ENCODE results near the gene MAST2. TPM values are rescaled to one million over a fixed set of nuclear protein-coding genes. Genes with fewer than 3 reads are reported as not detected.

MAST2 gene
- total and polyA plus RNA-seq, 2 of the 13 experiments (the other 11 are each of a cell fraction or from before 2014, with no cell fraction given): 15.3 to 23.0 TPM

DNA sequence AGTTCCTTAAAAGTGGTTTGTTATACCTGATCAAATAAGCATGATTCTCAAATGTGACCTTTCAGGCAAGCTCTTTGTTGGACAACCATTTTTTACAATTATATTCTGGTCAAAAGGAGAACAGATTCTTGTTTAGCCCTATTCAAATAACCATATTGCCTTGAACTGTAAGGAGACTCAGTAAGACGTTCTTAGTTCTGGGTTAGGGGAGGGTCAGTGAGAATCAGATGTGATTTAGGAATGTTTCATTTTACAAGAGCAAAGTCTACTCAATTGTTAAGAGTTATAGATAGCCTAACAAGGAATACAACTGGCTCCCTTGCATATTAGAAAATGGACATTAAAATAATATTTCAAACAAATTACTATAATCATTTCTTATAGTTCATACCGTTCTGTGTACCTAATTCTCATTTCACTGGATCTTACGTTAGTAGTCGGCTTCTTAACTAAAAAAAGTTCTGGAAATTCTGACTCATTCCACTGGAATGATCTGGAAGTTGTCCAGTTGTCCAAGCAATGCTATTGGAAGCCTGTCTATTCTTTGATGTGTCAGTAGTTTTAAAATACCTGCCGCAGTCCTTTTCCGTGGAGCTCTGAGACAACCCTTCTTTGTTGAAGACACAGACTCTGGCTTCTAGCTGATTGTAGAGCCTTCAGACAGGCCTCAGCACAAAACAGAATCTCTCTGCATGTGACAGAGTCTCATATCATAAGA, 88.8 kb downstream of the MAST2 start:
- ATAC-seq (peak; percentile 63), FAIRE-seq (no peak), DNase-seq (ENCODE audit: low spot score) (peak; percentile 87)
- peak overlapping the region in 1 of 3 experiments; percentile 17; a peak in 1 of 6 replicates for H3K4me3 ChIP-seq (replicated peaks in 1 of 3; ENCODE audit: insufficient read depth in 1 of 3, low read depth in 2 of 3, low read length in 3 of 3)
- peak overlapping the region; percentile 26; the same call in 1 of the 2 replicates for H3K9ac ChIP-seq (ENCODE audit: insufficient read depth, low read depth, low read length)
- ChIA-PET POLR2A (interaction anchor here (0.7 kb wide), 1 partner anchor 879 kb away, joined by 4 read pairs; no protein-coding TSS in a partner anchor), CTCF (ENCODE audit: low intra/inter-chr PET ratio, low total read pairs) (no interaction called here)
- 34% methylated on average over 6 of the region's 6 CpGs for WGBS (ENCODE audit: low lambda C conversion rate)
- intact Hi-C loops (cut with micrococcal nuclease; ENCODE audit: unreplicated experiment) (no loop called here), in situ Hi-C loops (cut with HindIII; ENCODE audit: extremely low pct_ligation_motif_present, low pct_unique_long_range_greater_than_20kb) (no loop called here)
- H3K4me2 ChIP-seq (ENCODE audit: low read depth, low read length): peak overlapping the region; percentile 52
- TSS peak; percentile 86 for BruUV-seq (replicated peaks)
- no peaks in the 10 kb centered on the region for H4K20me1 ChIP-seq (ENCODE audit: insufficient read depth, low read length)
- no peak overlapping the region for H2AFZ ChIP-seq (ENCODE audit: low read length)
- H3K27me3 ChIP-seq (ENCODE audit: control insufficient read depth in 1 of 2, insufficient read depth in 2 of 2, low read length in 2 of 2): no peaks in the 10 kb centered on the region
- H3K36me3 ChIP-seq (replicated peaks in 1 of 2; ENCODE audit: control insufficient read depth in 1 of 2, insufficient read depth in 2 of 2, low read length in 2 of 2): peaks cover 0 to 2% of the 10 kb centered on the region in 2 experiments; a peak in 1 of 5 replicates
- no peaks in the 10 kb centered on the region for H3K9me3 ChIP-seq (ENCODE audit: low read length)
- H3K4me1 ChIP-seq (ENCODE audit: insufficient read depth, low read length): peaks cover 27% of the 10 kb centered on the region
- peak overlapping the region; percentile 59 for H3K27ac ChIP-seq (ENCODE audit: extremely low read length, insufficient read depth, low read length)
- peaks cover 8% of the 10 kb centered on the region for H3K79me2 ChIP-seq (ENCODE audit: insufficient read depth, low read length)
- TF ChIP-seq, protein P1, sequence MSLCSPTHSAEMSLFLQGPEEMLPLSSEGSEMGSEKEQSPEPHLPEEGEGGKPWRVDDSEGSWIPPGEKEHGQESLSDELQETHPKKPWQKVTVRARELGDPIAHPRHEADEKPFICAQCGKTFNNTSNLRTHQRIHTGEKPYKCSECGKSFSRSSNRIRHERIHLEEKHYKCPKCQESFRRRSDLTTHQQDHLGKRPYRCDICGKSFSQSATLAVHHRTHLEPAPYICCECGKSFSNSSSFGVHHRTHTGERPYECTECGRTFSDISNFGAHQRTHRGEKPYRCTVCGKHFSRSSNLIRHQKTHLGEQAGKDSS (CRISPR knock-in tag; IDR thresholded peaks at IDR 0.05; ENCODE audit: borderline replicate concordance, low read depth): no peak
- TF ChIP-seq MAZ (IDR thresholded peaks at IDR 0.05; ENCODE audit: borderline replicate concordance, low read depth, low read length): no peak
- no peak for TF ChIP-seq MAZ (CRISPR knock-in tag; IDR thresholded peaks at IDR 0.05; ENCODE audit: low read depth)
- TF ChIP-seq BORCS8-MEF2B (CRISPR knock-in tag; IDR thresholded peaks at IDR 0.05): no peak
- peak in 1 of 2 experiments; percentile 57; a peak in 1 of 4 replicates for TF ChIP-seq EP300 (IDR thresholded peaks at IDR 0.05; ENCODE audit: low read depth in 2 of 2, low read length in 2 of 2)
- no peak for TF ChIP-seq EP300 (CRISPR knock-in tag; IDR thresholded peaks at IDR 0.05; ENCODE audit: borderline replicate concordance)
- TF ChIP-seq ZNF331 (CRISPR knock-in tag; IDR thresholded peaks at IDR 0.05): 0 out of 2 replicates have a peak, but pooled peaks have one; percentile 27
- no peak for TF ChIP-seq HCFC1 (IDR thresholded peaks at IDR 0.05; ENCODE audit: low read depth, low read length)
- TF ChIP-seq ZNF780A (CRISPR knock-in tag; IDR thresholded peaks at IDR 0.05): no peak
- no peak for TF ChIP-seq ADNP (CRISPR knock-in tag; IDR thresholded peaks at IDR 0.05)
- peak; percentile 61; the same call in 1 of the 2 replicates for TF ChIP-seq HMG20A (CRISPR knock-in tag; IDR thresholded peaks at IDR 0.05; ENCODE audit: borderline replicate concordance)
- TF ChIP-seq TEAD3 (CRISPR knock-in tag; optimal IDR thresholded peaks at IDR 0.05; ENCODE audit: borderline replicate concordance): peak; percentile 88
- no peak for TF ChIP-seq ZNF530 (CRISPR knock-in tag; IDR thresholded peaks at IDR 0.05; ENCODE audit: low read depth)
- 0 out of 2 replicates have a peak, but pooled peaks have one; percentile 15 for TF ChIP-seq ZNF644 (CRISPR knock-in tag; IDR thresholded peaks at IDR 0.05; ENCODE audit: low read depth)
- no peak for TF ChIP-seq TCF7L2 (IDR thresholded peaks at IDR 0.05; ENCODE audit: low read depth, low read length)
- TF ChIP-seq ZMYM2 (CRISPR knock-in tag; IDR thresholded peaks at IDR 0.05): no peak
- no peak for TF ChIP-seq ZFP1 (CRISPR knock-in tag; IDR thresholded peaks at IDR 0.05)
- TF ChIP-seq ZFP36L1 (CRISPR knock-in tag; IDR thresholded peaks at IDR 0.05): no peak
- TF ChIP-seq SETDB1 (CRISPR knock-in tag; IDR thresholded peaks at IDR 0.05; ENCODE audit: borderline replicate concordance): no peak
- TF ChIP-seq STAG1 (CRISPR knock-in tag; IDR thresholded peaks at IDR 0.05): no peak
- TF ChIP-seq ZBTB21 (CRISPR knock-in tag; IDR thresholded peaks at IDR 0.05): no peak
- no peak for TF ChIP-seq THAP11 (CRISPR knock-in tag; IDR thresholded peaks at IDR 0.05)
- TF ChIP-seq NFIC (IDR thresholded peaks at IDR 0.05; ENCODE audit: low read length): no peak
- no peak for TF ChIP-seq LCORL (IDR thresholded peaks at IDR 0.05)
- 0 out of 2 replicates have a peak, but pooled peaks have one; percentile 23 for TF ChIP-seq LCORL (CRISPR knock-in tag; IDR thresholded peaks at IDR 0.05)

Measured in HepG2 (cell line).